ENCODE data around the gene PLEKHG5. TPM values are rescaled to one million over a fixed set of nuclear protein-coding genes. Genes with fewer than 3 reads are reported as not detected.
A peak's percentile ranks its signal among the peaks of the same experiment; 100 is the strongest.

Gene PLEKHG5
- total RNA-seq, 1 donor from 2014 or later, result 109 TPM

DNA sequence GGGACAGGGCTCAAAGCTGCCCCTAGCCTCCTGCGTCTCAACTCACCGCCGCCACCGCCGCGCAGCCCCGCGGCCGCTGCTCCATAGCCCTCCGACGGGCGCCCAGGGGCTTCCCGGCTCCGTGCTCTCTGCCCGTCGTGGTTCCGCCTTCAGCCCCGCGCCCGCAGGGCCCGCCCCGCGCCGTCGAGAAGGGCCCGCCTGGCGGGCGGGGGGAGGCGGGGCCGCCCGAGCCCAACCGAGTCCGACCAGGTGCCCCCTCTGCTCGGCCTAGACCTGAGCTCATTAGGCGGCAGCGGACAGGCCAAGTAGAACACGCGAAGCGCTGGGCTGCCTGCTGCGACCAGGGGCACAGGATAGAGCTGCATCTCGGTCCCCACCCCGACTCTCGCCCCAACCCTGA is 25.4 kb downstream of the PLEKHG5 start, which contains the start of gene TNFRSF25:
TSS of gene TNFRSF25 (minus strand) at position 151 of the 400 bp plus-strand sequence. CDS start at position 85, 66 bp downstream.
- H3K4me3 Mint-ChIP-seq (ENCODE audit: unreplicated experiment), result no peak within 1 kb of the TSS
- TF ChIP-seq, protein P1, sequence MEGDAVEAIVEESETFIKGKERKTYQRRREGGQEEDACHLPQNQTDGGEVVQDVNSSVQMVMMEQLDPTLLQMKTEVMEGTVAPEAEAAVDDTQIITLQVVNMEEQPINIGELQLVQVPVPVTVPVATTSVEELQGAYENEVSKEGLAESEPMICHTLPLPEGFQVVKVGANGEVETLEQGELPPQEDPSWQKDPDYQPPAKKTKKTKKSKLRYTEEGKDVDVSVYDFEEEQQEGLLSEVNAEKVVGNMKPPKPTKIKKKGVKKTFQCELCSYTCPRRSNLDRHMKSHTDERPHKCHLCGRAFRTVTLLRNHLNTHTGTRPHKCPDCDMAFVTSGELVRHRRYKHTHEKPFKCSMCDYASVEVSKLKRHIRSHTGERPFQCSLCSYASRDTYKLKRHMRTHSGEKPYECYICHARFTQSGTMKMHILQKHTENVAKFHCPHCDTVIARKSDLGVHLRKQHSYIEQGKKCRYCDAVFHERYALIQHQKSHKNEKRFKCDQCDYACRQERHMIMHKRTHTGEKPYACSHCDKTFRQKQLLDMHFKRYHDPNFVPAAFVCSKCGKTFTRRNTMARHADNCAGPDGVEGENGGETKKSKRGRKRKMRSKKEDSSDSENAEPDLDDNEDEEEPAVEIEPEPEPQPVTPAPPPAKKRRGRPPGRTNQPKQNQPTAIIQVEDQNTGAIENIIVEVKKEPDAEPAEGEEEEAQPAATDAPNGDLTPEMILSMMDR (IDR thresholded peaks at IDR 0.05; ENCODE audit: unreplicated experiment), result no peak
- no peaks in the 10 kb centered on the region for H3K9me3 Mint-ChIP-seq (ENCODE audit: unreplicated experiment)
- H3K27me3 Mint-ChIP-seq (ENCODE audit: unreplicated experiment), result peaks cover 19% of the 10 kb centered on the region
- no peak for DNase-seq (ENCODE audit: low spot score)
- peaks cover 32% of the 10 kb centered on the region for H3K36me3 Mint-ChIP-seq (ENCODE audit: low read depth, unreplicated experiment)
- H3K27ac Mint-ChIP-seq (ENCODE audit: unreplicated experiment), result no peak within 1 kb of the TSS
- H3K4me1 Mint-ChIP-seq (ENCODE audit: unreplicated experiment), result peaks cover 4% of the 10 kb centered on the region

GRCh38 chr1:6465461-6466005 is 25.9 kb downstream of the PLEKHG5 start:
- H3K27me3 Mint-ChIP-seq (ENCODE audit: unreplicated experiment), result peaks cover 19% of the 10 kb centered on the region
- H3K4me1 Mint-ChIP-seq (ENCODE audit: unreplicated experiment), result peaks cover 7% of the 10 kb centered on the region
- TF ChIP-seq, protein P1 (IDR thresholded peaks at IDR 0.05; ENCODE audit: unreplicated experiment), result no peak
- H3K36me3 Mint-ChIP-seq (ENCODE audit: low read depth, unreplicated experiment), result peaks cover 35% of the 10 kb centered on the region
- no peak overlapping the region for H3K4me3 Mint-ChIP-seq (ENCODE audit: unreplicated experiment)
- H3K9me3 Mint-ChIP-seq (ENCODE audit: unreplicated experiment), result no peaks in the 10 kb centered on the region
- DNase-seq (ENCODE audit: low spot score), result no peak
- no peak overlapping the region for H3K27ac Mint-ChIP-seq (ENCODE audit: unreplicated experiment)

DNA sequence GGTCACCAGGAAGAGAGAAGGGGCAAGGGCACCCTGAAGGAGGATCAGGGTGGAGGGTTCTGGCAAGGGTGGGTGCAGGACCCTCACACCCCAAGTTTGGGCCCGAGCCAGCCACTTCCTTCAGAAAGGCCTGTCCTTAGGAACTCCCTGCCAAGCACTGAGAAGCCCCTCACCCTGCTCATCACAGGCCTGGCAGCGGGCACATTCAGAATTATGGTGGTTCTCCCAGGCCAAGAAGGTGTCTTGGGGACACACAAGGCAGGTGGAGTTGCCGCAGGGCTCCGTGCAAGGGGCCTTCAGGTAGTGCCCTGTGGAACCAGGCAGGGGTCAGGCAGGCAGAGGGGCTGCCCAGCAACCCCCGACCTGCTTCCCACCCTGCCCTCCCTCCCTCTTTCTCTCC is 26.6 kb downstream of the PLEKHG5 start:
- peak overlapping the region; percentile 82 for H3K4me3 Mint-ChIP-seq (ENCODE audit: unreplicated experiment)

GRCh38 chr1:6464514-6464836 is 27.0 kb downstream of the PLEKHG5 start:
- Mint-ChIP-seq H3K27me3 (ENCODE audit: unreplicated experiment) (peaks cover 19% of the 10 kb centered on the region), H3K27ac (ENCODE audit: unreplicated experiment) (peak overlapping the region; percentile 53), H3K36me3 (ENCODE audit: low read depth, unreplicated experiment) (peaks cover 30% of the 10 kb centered on the region), H3K4me3 (ENCODE audit: unreplicated experiment) (peak overlapping the region; percentile 82), H3K4me1 (ENCODE audit: unreplicated experiment) (peaks cover 7% of the 10 kb centered on the region), H3K9me3 (ENCODE audit: unreplicated experiment) (no peaks in the 10 kb centered on the region)
- TF ChIP-seq, protein P1 (IDR thresholded peaks at IDR 0.05; ENCODE audit: unreplicated experiment), result no peak
- DNase-seq (ENCODE audit: low spot score), result no peak

More for the DNA sequence above, 26.6 kb downstream of the PLEKHG5 start:
- peaks cover 19% of the 10 kb centered on the region for H3K27me3 Mint-ChIP-seq (ENCODE audit: unreplicated experiment)
- TF ChIP-seq, protein P1 (IDR thresholded peaks at IDR 0.05; ENCODE audit: unreplicated experiment), result no peak
- H3K27ac Mint-ChIP-seq (ENCODE audit: unreplicated experiment), result peak overlapping the region; percentile 53
- peaks cover 7% of the 10 kb centered on the region for H3K4me1 Mint-ChIP-seq (ENCODE audit: unreplicated experiment)
- no peaks in the 10 kb centered on the region for H3K9me3 Mint-ChIP-seq (ENCODE audit: unreplicated experiment)
- H3K36me3 Mint-ChIP-seq (ENCODE audit: low read depth, unreplicated experiment), result peaks cover 30% of the 10 kb centered on the region
- no peak for DNase-seq (ENCODE audit: low spot score)

DNA sequence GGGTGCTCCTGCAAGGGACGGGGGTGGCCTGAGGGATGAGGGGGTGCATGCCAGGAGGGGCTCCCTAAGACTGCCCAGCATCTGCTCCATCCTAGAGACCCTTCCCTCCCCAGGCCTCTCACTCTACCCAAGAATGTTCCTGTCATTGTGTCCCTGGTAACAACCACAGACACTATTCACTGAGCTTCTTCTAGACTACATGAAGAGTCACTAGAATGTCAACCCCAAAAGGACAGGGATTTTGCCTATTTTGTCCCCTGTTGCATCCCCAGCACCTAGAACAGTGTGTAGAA is 28.4 kb downstream of the PLEKHG5 start:
- peaks cover 12% of the 10 kb centered on the region for H3K27me3 Mint-ChIP-seq (ENCODE audit: unreplicated experiment)
- H3K36me3 Mint-ChIP-seq (ENCODE audit: low read depth, unreplicated experiment), result peaks cover 27% of the 10 kb centered on the region
- H3K4me3 Mint-ChIP-seq (ENCODE audit: unreplicated experiment), result peak overlapping the region; percentile 74
- H3K9me3 Mint-ChIP-seq (ENCODE audit: unreplicated experiment), result no peaks in the 10 kb centered on the region
- DNase-seq (ENCODE audit: low spot score), result no peak
- H3K27ac Mint-ChIP-seq (ENCODE audit: unreplicated experiment), result no peak overlapping the region
- peaks cover 7% of the 10 kb centered on the region for H3K4me1 Mint-ChIP-seq (ENCODE audit: unreplicated experiment)
- TF ChIP-seq, protein P1 (IDR thresholded peaks at IDR 0.05; ENCODE audit: unreplicated experiment), result no peak
